COLO668 (cell line): ENCODE measurements around the gene SNTN.

ENCODE experiments used
- DNase-seq: peaks from one replicate; lab custom pipeline; 2025; ENCODE audit not compliant: unreplicated experiment; lab: John Stamatoyannopoulos, UW

Gene SNTN

DNA sequence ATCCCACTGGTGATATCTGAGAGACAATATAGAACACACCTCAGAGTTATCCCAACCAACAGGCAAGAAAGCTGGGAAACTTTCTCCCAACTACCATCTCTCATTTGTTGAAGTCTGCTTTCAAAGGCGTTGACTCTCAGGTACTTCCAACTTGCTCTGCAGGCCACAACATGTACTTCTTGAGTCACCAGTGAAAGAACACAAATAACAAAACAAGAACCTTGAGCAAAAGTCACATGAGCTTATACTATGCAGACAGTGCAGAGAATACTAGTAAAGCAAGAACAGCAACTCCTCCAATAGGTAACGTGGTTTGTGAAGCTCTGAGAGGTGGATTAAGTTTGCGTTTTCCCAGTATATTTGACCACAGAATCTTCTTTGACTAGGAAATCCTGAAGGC lies 20.6 kb downstream of the SNTN start:
- no peak for DNase-seq

- DNase-seq: no peak
These were observed 22.1 kb downstream of the SNTN start for GRCh38 chr3:63674586-63674985.

- DNase-seq: no peak
These were observed 26.7 kb downstream of the SNTN start for GRCh38 chr3:63679186-63679585.

DNA sequence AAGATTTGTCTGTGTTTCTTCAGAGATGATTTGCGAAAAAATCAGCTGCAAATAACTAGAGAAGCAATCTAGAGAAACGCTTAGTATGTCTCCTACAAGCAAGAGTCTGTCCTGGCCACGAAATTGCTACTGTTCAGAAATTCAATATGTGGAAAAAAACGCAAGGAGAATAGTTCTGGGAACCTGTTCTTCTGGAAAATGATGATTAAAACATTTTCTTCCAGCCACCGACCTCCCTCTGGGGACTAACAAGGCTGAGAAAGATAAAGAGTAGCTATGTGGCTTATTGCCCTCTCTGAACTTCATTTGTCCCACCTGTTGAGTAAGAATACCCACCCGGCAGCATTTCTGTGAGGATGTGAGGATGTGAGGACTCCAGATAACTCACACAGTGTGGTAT lies 31.6 kb downstream of the SNTN start:
- no peak for DNase-seq

GRCh38 chr3:63685340-63685739 lies 32.9 kb downstream of the SNTN start:
- DNase-seq: no peak

DNA sequence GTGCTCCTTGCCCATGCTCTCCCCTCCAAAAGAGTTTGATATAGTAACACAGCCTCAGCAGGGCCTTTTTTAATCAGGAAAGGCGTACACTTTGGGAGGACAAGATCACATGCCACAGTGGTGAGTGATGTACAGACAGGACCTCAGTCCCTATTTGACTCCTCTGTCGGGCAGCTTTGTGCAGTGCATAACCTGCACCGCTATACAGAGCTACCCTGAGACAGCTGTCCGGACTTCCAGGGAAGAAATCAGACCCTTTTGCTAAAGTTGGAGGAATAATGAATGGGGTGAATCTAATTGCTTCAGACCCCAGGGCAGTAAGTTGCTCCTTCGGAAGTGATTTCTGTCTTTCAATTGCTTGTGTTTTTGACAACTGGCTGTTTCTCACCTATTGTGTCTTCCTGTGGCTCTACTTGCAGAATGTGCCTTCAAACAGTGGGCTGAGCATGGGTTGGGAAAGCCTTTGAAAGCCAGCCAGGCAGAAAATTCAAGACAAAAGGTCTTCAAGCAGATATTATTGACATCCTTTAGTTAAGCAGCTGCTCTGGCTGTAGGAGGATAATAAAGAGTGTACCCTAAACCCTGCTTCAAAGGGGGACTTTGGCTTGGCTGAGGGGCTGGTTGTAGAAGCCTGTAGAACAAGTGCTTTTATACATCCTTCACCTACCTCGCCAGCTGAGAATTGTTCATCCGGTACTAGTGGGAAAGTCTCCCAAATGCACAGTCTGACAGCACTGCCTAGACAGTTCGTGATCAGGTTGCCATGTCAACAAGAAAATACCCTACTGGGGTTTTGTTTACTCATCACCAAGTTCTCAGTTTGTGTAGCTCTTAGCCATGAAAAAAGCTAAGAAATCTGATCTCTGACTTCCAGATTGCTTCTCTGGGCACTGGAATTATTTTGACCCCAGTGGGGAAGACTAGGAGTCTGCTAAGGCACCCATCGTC lies 35.1 kb downstream of the SNTN start:
- no peak for DNase-seq

GRCh38 chr3:63689285-63689684 lies 36.8 kb downstream of the SNTN start:
- DNase-seq: no peak

- DNase-seq: no peak
These were observed 40.9 kb downstream of the SNTN start for GRCh38 chr3:63693351-63693750.

DNA sequence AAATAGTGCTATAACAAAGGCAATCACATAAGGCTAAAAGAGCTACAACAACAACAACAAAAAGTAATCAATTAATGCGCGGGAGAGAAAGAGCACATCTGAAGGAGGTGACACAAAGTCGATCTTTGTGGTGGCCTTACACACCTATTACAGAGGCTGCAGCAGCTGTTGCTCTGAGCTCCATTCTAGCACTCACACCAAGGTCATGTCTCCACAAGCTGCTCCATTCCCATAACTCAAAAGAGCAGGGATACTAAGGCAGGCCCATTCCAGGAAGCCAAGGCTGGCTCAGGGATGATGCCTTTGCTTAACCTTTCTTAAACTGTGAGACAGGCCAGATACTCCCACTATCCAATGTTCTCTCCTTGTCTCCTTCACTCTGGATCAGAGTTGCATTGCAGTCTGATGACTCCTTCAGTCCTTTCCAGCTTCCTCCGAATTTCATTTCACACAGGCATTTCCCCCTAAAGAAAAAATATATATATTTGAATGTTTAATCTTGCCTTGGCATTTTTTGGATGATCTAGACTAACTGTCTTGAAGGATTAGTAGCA lies 52.7 kb downstream of the SNTN start:
- DNase-seq: no peak

DNA sequence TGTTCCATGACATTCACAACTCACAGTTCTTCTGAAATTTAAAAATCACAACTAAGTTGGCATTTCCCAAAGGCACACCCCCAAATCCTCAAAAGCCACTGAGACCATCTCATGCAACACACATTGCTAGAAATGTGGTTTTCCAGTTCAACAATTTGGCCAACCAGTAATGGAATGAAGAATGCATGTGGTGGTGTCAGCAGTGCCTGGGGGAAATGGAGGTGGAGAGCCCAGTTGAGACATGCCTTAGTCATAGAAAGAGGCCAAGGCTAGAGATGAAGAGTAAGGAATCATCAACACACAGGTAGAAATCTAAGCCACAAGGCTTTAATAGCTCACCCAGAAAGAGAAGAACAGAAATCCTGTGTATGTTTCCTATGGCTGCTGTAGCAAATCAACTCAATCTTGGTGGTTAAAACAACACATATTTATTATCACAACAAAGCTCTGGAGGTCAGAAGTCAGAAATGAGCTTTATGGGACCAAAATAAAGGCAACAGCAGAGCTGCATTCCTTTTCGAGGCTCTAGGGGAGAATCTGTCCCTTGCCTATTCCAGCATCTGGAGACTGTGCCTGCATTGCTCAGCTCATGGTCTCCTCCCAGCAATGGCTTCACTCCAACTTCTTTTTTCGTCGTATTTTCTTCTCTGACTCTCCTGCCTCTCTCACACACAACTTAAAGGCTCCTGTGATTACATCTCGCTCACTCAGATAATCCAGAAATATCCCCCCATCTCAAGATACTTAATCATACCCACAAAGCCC lies 54.0 kb downstream of the SNTN start:
- DNase-seq: no peak

DNA sequence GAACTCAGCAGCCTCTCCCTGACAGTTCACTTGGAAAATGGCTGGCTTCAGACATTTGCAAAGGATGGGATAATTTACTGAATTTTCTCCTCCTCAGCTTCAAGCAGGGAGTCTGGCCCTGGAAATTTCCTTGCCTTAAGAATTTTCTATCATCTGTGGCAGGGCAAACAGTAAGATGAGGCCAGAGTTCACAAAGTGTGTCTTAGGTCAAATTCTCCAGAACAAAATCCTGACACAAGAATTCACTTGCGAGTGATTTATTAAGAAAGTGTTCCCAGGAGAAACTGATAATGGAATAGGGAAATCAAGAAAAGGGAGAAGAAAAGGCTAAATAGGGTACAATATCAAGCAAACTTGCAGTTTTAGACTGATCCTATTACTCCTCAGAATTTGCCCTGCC lies 55.3 kb downstream of the SNTN start:
- no peak for DNase-seq

- no peak for DNase-seq
These were observed 57.1 kb downstream of the SNTN start for GRCh38 chr3:63709576-63709975.
